Measurements from ENCODE around the gene CR1L. TPM values are rescaled to one million over a fixed set of nuclear protein-coding genes. Genes with fewer than 3 reads are reported as not detected.
"Not testable (repeated sequence)": the region's sequence is repeated elsewhere in the genome, so short reads cannot be mapped to it uniquely, and the experiment has no call there.

The CR1L gene
- total RNA-seq, 1 donor from 2014 or later = not detected

DNA sequence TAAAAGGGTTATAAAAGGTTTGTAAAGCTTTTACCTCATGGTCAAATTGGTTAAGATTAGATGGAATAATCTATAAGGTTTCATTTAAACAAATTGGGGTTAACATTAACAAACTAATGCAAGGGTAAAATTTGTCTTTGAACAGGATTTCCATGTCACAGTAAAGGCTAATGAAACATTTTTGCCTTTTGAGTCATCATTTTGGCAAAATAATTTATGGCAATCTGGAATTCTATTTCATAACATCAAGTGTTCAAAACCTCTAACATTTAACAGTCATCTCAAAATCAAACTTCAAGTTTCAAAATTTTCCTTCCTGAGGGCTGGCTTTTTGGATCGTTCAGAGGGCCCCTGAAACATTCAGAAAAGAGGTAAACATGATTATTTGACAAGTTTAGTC, 100.4 kb downstream of the CR1L start:
- DNase-seq (ENCODE audit: low read depth in 2 of 2) = peak in 1 of 2 donors; percentile 17

DNA sequence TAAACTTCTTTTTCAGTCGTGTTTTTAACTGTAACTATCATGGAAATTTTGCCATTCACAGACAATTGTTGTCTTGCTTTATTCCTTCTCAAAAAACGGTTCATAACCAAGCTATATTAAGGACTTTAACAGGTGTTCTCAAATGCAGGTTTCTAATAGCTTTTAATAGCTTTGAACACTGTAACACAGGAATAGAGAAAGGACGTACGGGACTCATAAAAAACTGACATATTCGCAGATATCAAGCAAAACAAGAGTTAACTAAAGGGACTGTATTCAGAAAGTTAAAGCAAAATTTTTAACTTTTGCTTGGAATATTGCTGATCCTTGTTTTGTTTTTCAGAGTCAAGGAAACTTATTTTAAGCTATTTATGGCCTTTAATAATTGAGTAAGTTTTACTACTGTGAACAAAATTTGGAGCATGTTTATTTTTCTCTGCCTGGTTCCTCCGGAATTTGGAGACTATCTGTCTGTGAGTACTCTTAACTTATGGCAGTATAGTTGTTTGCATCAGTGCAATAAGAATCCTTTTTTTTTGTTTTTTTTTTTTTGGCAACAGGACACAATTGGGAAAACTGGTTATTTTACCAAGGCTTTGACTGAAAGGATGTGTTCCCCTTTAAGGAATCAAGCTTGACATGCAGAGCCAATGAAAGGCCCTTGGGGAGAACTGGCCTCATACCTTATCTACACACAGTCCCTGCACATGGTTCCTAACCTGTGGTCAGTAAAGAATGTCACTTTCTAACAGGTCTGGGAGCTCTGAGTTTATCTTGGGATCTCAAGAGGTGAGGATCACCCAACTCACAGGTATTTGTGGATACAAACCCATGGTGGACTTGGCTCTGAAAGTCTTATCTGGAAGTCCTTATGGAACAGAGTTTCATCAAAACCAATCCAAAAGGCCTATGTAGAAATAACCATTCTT, 101.2 kb downstream of the CR1L start:
- DNase-seq (ENCODE audit: low read depth in 2 of 2) = no peak

DNA sequence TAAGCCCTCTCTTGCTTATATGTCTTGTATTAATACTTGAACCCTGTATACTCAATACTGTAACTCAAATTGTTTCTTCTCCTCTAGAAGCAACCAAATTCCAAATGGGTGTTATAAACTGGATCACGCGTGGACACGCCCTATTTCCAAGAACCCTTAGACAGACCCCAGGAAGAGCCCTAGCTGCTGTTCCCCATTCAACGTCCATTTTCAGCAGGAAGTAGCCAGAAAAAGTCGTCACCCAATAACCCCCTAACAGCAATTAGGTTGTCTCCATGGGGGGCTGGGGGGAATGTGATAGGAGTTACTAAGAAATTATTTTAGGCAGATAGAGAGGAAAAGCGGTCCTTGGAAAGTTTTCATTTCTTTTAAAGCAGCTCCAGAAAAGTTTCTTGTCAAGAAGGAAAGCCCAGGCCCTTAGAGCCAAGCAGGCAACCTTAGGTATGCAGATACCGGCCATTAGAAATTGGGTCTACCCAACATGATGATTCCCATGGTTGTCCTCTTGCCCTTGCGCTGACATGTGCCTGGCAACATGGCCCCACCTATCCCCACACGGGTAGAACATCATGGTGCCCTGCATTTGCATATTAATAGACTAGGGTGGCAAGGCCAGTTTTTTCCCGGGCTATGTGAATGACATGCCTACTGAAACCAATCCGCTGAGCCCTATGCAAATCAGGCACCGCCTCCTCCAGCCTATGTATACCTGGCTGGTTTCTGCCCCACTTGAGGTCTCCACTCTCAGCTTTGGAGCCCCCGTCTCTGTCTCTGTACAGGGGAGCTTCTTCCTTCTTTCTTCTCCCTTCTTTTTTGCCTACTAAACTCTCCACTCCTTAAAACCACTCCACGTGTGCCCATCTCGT, 102.9 kb downstream of the CR1L start:
- no peak for DNase-seq (ENCODE audit: low read depth in 2 of 2)

DNA sequence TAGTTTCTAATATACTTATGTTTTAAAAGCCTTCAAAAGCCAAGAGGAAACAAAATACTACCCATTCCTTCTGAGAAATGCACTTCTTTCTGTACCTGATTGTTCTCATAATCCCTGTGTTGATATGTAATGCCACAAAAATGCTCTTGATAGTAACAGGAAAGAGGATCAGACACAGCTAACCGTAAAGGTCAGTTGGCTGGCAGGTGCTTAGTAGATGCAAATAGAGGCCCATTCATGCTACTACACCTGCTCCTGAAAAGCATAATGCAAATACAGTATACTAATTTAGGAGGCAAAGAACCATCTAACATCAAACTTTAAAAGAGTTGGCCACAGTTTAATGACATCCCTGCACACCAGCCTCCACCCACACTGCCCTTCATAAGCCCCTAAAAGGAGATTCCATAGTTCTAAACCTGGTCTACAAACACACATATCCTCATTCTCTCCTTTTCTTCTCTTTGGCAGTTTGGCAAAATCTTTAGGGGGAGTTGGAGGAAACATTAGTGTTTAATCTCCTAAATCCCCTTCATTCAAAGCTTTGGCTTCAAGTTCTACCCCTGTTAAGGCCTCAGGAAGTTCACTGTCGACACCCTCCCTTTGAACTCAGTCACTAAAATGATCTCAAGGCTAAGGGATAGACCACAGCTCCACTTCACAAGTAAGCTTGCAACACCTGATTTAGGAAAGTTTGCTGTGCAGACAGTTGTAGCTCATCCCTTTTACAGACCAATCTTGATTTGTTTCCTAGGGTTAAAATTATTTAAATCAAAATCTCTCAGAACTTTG, 104.0 kb downstream of the CR1L start:
- DNase-seq (ENCODE audit: low read depth in 2 of 2) = no peak

DNA sequence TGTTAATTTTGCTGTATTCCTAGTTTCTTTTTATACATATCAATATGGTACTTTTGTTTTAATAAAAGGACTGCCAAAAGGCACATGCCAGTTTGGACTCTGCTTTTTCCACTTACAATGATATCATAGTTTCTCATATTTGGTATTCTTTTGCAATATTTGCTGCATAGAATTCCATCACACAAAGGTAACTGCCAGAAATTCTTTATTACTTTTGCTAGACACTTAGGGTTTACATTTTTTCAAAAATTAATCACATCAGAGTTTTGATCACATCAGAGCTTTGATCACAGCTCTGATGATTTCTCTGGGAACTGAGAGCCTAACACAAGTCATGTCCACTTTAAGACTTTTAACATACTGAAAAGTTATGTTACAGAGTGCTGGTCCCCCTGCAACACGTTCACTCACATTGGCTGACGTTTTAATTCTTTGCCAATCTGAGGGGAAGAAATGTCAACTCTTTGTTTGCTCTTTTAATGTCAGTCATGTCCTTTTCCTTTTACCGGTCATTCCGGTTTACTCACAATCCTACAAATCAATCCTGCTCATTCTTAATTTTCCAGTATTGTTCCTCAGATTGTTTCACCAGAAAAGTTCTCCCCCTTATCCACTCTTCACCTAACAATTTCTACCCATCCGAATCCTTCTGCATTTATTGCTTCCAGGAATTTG, 105.8 kb downstream of the CR1L start:
- peak in 1 of 2 donors; percentile 31 for DNase-seq (ENCODE audit: low read depth in 2 of 2)

DNA sequence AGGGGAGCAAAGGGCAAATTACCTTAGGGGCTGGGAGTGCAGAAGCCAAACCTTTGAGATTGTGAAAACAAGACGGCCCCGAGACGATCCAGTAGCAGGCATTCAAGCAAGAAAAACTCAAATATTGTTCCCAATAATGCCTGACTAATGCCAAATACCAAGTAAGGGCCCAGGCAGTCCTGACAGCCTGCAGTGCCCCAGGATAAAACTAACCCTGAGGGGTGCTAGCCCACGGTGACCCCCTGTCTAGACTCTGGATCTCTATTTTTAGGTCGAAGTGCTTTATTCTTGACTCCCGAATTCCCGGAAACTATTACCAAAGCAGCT, 106.5 kb downstream of the CR1L start:
- not testable (repeated sequence) for DNase-seq (ENCODE audit: low read depth in 2 of 2)

DNA sequence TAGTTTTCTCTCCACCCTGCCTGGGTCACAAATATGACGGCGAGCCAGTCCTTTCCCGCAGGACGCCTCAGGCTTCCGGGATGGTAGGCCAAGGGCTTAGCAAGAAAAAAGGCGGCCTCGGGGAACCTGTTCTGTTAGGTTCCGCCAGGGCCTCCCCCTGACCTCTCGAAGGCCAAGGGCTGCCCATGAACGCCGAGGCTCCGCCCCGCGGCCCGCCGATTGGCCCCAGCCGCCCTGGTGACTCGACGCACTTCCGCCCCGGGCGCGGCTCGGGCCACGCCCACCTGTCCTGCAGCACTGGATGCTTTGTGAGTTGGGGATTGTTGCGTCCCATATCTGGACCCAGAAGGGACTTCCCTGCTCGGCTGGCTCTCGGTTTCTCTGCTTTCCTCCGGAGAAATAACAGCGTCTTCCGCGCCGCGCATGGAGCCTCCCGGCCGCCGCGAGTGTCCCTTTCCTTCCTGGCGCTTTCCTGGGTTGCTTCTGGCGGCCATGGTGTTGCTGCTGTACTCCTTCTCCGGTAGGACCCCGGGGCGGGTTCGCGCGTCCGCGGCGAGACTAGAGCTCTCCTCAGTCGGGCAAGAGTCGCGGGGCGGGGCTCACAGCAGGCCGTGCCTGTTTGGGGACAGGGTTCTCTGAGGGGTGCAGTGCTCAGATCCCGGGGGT, 107.0 kb downstream of the CR1L start, which contains the start of gene CD46:
Gene CD46, plus strand, starts transcription at position 265 of the 666 bp plus-strand sequence. Its CDS starts 159 bp downstream, at position 424.
- peak; percentile 92 to 94 for DNase-seq (ENCODE audit: low read depth in 2 of 2)

DNA sequence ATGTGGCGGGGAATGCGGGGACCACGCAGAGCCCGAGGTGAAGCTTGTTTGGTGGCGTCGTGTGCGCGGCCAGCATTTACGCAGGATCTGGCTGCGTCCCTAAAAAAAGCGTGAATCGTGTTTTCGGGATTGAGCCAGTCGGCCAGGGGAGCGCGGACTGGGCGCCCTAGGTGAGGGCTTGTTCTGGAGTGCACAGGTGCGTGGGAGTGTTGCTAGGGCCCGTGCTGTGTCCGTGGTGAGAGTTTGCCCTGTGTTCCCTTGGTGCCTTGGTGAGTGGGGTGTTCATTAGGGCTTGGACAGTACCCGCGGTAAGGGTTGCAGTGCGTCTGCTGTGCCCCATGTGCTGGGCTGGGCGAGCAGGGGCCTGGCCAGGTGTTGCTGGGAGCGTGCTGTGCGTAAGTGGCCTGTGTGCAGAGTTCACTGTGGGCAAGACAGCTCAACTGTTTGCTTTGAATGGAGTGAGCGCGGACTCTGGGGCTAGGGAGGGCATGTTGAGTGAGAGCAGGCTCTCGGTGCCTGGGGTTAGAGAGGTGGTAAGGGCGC, 107.6 kb downstream of the CR1L start:
- DNase-seq (ENCODE audit: low read depth in 2 of 2) = peak; percentile 34 to 44

DNA sequence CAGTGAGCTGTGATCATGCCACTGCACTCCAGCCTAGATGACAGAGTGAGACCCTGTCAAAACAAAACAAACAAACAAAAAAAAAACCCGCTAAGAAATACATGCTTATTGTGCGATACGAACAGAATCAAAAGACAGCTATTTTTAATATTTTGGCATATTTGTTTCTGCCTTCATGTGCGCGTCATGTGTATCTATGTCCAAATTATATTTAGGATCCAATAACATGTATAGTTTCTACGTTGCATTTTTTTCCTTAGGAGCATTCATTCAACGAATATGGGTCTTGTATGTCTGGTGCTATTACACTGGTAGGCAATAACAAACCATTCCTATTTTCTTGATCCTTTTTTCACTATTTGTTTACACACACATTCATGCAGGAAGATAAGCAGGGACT, 108.7 kb downstream of the CR1L start:
- no peak for DNase-seq (ENCODE audit: low read depth in 2 of 2)

DNA sequence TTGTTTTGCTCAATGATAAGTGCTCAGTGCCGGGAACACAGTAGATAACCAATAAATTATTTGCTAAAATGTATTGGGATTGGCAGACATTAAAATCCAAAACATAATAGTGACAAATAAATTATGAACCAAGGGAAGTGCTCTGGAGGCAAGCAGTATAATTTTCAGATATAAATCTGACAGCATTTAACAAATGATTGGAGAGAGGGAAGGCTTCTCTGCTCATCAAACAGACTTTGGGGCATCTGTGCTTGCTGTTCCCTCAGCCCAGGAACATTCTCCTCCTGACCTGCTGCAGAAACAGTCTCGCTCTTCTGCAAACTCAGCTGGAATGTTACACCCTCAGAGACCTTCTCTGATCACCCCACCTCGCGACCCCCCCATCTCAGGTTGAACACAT, 109.1 kb downstream of the CR1L start:
- DNase-seq (ENCODE audit: low read depth in 2 of 2) = no peak

DNA sequence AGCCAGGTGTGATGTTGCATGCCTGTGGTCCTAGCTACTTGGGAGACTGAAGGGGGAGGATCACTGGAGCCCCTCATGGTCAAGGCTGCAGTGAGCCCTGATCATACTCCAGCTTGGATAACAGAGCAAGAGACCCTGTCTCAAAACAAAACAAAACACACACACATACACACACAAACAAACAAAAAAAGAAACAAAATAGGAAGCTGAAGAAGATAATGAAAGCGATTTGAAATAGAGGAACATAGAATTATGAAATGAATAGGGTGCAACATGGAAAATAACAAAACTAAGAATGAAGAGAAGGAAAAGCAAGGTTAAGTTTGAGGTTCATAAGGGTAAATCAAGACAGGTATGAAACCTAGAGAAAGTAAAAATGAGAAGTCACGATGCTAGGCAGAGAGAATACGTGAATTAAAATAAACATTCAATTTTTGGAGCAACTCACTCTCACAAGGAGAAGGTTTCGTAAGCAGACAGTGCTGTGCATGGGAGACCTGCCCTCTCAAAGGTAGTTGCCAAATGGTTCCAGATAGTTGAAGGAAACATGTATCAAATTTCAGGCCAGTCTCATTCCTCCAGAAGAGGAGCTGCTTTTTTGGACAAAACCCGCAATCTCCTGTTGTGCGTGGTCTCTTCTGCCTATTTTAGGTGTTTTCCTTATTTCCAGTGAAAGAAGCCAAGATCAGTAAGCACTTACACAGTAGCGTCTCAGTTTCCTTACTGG, 110.2 kb downstream of the CR1L start:
- no peak for DNase-seq (ENCODE audit: low read depth in 2 of 2)

DNA sequence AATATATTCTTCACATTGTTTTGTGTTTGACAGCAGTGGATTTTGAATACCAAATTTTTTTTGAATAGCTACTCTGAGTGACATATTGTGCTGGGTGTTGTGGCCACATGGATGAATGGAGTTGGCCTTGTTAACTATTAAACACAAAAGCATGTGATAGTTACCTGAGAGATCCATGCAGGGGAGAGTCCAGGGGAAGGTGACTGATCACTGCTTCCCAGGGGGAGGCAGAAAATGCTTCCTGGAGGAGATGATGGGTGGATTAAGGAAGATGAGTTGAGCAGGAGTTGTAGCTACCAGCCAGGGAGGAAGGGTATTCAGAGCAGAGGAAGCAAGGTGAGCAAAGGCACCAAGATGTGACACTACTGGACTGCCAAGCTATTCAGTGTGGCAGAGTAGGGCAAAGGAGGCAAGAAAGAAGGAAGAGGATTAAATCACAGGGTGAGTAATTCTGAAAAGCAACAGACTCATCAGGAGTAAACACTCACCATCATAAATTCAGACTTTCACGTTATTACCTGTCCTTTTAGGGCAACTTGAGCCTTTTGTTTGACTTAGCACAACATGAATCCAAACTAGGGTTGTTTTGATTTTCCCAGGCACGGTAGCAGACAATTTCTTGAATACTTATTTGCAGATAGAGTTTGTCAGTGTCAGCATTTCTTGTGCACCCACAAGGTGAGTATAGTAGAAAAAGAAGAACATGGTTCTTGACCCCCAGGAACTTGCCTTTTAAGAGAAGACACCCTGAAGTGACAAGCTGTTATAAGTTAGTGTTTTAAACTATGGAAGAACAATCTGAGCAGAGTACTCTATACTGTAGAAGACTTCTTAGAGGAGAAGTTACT, 111.1 kb downstream of the CR1L start:
- DNase-seq (ENCODE audit: low read depth in 2 of 2) = no peak

DNA sequence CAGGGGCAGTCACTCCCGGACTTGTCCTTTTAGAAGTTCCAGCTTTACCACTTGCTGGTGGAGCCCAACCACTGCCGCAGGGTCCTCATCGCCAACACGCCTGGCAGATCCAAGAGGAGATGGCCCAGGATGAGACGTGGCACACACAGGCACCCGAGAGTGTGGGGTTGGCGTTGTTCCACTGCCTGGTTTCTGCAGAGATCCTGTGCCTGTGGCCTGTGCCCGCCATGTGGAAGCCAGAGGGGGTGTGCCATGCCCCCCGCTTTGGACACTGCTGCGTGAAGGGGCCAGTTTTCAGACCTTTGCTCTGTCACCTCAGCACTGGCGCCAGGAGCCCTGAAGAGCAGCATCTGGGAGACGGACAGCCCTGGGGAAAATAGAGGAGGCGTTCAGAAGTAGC, 117.7 kb downstream of the CR1L start:
- no peak for DNase-seq (ENCODE audit: low read depth in 2 of 2)

DNA sequence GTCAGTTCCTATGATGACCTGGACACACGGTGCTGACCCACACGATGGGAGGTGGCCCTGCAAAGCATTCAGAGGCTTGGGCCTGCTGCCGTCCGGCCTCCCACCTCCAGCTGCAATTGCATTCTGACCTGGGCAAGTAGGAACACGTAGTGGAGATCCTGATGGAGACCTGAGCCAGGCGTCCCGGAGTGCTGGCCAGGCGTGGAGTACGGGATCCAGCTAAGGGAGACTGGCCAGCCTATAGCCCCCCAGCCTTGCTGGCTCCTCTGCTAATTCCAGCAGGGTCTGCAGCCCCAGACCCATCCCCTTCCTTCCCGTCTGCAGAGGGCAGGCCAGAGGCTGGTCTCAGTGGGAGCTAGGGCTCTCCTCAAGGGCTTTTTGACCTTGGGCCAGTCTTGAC, 118.2 kb downstream of the CR1L start:
- DNase-seq (ENCODE audit: low read depth in 2 of 2) = no peak

DNA sequence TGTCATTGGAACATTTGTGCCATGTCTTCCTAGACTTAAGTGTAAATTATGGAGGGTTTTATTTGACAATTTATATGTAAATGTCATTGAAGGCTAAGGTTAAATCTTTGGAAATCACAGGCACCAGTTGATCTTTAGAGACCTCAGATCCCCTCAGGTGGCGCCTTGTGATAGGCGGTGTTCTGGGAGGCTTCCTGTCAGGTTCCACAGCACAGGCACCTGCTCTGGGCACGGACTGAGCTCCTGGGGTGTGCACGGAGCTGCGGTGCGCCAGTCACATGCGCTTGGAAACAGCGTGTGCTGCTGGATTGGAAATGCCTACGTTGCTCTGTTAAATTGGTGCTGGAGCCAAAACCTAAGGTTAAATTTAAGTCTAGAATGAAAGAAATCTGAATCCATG, 119.0 kb downstream of the CR1L start:
- no peak for DNase-seq (ENCODE audit: low read depth in 2 of 2)

DNA sequence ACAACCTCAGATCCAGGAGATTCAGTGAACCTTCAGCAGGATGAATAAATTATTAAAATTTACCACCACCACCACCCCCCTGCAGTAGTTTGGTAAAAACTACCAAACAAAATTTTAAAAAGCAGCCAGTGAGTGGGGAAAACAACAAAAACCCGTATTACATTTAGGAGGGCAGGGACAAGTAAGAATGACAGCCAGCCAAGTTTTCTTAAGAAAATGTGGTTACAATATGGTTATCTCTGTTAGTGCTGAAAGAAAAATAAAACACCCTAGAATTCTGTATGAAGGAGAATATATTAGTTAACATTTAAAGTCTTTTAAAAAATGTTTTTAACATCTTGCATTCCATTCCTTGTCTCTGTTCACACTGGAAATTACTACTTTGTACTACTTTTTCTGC, 121.6 kb downstream of the CR1L start:
- DNase-seq (ENCODE audit: low read depth in 2 of 2) = no peak

DNA sequence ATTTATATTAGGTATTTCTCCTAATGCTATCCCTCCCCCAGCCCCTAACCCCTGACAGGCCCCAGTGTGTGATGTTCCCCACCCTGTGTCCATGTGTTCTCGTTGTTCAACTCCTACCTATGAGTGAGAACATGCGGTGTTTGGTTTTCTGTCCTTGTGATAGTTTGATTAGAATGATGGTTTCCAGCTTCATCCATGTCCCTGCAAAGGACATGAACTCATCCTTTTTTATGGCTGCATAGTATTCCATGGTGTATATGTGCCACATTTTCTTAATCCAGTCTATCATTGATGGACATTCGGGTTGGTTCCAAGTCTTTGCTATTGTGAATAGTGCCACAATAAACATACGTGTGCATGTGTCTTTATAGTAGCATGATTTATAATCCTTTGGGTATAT, 125.6 kb downstream of the CR1L start:
- DNase-seq (ENCODE audit: low read depth in 2 of 2) = not testable (repeated sequence)

Measured in lung microvascular endothelial cell (primary cell).